SK-N-SH treated with all-trans-retinoic acid at 6 μM for 48 hours (cell line): ENCODE data around the gene AFTPH.

ENCODE experiments used
- ARNTL ChIP-seq: fragments of 450-650 bp; formaldehyde crosslinking; IDR thresholded peaks from 2 replicates; pipeline ENCODE4 v1.5.0; 2020; ENCODE audit warnings: low read depth, mild to moderate bottlenecking, moderate library complexity, borderline replicate concordance
- CREB5 ChIP-seq: fragments of 250-450 bp; sonication (Bioruptor Pico); IDR thresholded peaks from 2 replicates; pipeline ENCODE4 v1.5.1; 2020; ENCODE audit warnings: low read depth, mild to moderate bottlenecking, moderate library complexity
- ESRRG ChIP-seq: fragments of 250-450 bp; sonication (Bioruptor Pico); IDR thresholded peaks from 2 replicates; pipeline ENCODE4 v1.6.1; 2021; ENCODE audit warnings: mild to moderate bottlenecking
- ISL1 ChIP-seq: fragments of 250-450 bp; sonication (Bioruptor Pico); IDR thresholded peaks from 2 replicates; pipeline ENCODE4 v2.1.2; 2022; ENCODE audit warnings: mild to moderate bottlenecking, moderate library complexity
- PATZ1 ChIP-seq: fragments of 250-450 bp; sonication (Bioruptor Pico); IDR thresholded peaks from 2 replicates; pipeline ENCODE4 v1.8.0; 2020; ENCODE audit warnings: mild to moderate bottlenecking, moderate library complexity, borderline replicate concordance
- TSHZ2 ChIP-seq: fragments of 250-450 bp; sonication (Bioruptor Pico); IDR thresholded peaks from 2 replicates; pipeline ENCODE4 v1.5.0; 2020; ENCODE audit warnings: mild to moderate bottlenecking, moderate library complexity
- ZFP30 ChIP-seq: fragments of 450-650 bp; formaldehyde crosslinking; IDR thresholded peaks from 2 replicates; pipeline ENCODE4 v1.5.0; 2022; ENCODE audit warnings: mild to moderate bottlenecking, moderate library complexity
- ZNF70 ChIP-seq: fragments of 450-650 bp; formaldehyde crosslinking; IDR thresholded peaks from 2 replicates; pipeline ENCODE4 v1.5.0; 2020; ENCODE audit warnings: mild to moderate bottlenecking, moderate library complexity

GRCh38 chr2:64489081-64489751, 34.9 kb upstream of the AFTPH start:
- peak; percentile 44; the same call in 1 of the 2 replicates for TF ChIP-seq TSHZ2 (CRISPR knock-in tag)
- no peak for TF ChIP-seq ZNF70 (CRISPR knock-in tag)
- TF ChIP-seq ZFP30 (CRISPR knock-in tag) = no peak
- no peak for TF ChIP-seq ARNTL (CRISPR knock-in tag)
- TF ChIP-seq CREB5 (CRISPR knock-in tag) = no peak
- no peak for TF ChIP-seq ISL1 (CRISPR knock-in tag)
- no peak for TF ChIP-seq ESRRG (CRISPR knock-in tag)
- TF ChIP-seq PATZ1 (CRISPR knock-in tag) = no peak
